GM21786 (cell line): ENCODE data around the gene PLEKHH3.

Experiments used
- ATAC-seq: cut with Tn5 transposase; IDR thresholded peaks from one replicate; pipeline ENCODE4 v1.9.1; 2021; ENCODE audit not compliant: unreplicated experiment

The PLEKHH3 gene, protein sequence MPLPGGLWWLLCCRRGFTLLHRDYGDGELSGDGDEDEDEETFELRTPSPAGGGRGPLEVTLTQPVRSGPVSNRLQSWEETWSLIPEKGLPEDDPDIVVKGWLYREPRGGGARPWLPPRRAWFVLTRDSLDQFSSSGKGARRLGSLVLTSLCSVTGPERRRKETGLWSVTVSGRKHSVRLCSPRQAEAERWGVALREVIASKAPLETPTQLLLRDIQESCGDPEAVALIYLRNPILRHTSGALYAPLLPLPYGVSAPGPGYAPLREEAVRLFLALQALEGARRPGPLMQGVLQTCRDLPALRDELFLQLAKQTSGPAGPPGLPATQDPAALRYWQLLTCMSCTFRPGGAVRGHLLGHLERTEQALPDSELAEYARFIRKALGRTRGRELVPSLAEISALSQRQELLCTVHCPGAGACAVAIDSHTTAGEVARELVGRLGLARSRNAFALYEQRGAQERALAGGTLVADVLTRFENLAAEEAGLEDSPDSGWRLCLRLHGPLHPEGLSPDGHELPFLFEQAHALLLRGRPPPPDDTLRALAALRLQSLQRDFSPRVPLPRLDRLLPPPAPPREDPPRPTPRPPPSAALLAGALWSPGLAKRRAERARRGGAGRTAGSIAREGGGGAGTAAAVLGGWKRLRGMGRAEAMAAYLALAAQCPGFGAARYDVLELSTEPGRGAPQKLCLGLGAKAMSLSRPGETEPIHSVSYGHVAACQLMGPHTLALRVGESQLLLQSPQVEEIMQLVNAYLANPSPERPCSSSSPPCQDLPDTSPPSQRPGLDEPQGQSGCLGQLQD

DNA sequence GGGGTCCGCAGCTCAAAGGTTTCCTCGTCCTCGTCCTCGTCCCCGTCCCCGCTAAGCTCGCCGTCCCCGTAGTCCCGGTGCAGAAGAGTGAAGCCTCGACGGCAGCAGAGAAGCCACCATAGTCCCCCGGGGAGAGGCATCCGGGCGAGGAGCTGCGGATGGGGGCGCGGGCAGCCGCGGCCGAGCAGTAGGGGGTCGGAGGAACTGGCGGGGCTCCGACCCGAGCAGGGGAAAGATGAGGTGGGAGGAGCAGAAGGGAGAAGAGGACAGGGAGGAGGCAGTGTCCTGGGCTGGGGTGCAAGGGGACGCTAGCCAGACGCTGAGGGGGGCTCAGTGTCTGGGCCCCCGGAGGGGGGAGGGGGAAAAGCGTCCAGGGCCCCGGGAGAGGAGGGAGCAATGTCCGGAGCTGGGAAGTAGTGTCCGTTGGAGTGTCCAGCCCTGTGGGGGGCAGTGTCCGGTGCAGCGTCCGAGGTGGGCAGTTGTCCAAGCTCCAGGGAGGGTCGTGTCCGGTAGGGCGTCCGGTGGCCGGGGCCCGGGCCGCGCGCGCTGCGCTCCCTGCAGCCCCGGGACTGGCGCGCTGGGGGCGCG lies at the start of gene PLEKHH3:
TSS of gene PLEKHH3 (minus strand) at position 571 of the 588 bp plus-strand sequence. CDS start at position 140, 431 bp downstream.
- no peak for ATAC-seq

DNA sequence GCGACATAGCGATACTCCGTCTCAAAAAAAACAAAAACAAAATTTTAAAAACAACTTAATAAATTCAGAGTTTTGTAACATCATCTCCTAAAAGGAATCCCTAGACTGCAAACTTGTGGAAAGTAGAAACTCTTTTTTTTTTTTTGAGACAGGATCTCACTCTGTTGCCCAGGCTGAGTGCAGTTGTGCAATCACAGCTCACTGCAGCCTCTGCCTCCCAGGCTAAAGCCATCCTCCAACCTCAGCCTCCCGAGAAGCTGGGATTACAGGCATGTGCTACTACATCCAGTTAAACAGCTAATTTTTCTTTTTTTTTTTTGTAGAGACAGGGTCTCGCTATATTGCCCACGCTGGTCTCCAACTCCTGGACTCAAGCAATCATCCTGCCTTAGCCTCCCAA lies 48.3 kb upstream of the PLEKHH3 start:
- ATAC-seq = no peak

DNA sequence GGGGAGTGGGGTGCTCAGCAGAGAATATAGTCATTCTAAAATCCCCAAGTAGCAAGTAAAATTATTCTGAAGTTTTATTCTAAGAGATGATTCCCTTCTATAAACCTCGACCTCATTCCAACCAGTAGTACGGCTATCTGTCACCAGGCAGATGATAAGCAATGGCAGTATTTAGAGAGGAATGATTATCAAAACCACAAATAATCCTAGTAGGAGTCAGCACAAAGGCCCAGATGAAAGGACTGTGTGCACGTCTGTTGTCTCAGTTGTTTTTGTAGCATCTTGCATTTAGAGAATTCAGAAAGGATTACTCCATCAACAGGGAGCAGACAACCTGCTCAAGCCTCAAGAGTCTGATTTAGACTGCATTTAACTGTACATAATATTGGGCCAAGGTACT lies 46.8 kb upstream of the PLEKHH3 start:
- no peak for ATAC-seq

DNA sequence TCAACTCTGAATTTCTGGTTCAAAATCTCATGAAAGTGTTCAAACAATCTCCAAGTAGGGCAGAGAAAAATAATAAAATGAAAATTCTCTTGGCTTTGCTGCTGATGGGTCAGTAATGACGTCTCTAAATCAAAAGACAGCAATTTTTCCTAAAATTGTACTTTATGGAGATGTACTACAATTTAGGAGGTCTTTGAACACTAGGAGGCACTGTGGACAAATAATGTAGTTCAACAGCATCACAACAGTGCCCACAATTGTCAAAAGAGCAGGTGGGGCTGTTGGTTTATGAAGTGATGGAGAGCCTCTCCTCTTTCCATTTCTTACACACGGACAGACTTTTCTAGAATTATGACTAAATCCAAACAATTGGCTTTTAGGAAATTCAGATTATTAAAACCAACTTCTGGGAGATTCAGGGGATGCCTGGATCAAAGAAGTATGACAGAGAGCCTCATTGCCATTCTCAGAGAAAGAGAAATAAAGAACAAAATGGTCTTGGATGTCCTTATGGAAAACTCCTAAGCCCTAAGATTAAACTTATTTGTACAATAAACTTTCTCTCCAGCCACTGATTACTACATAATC lies 44.3 kb upstream of the PLEKHH3 start:
- no peak for ATAC-seq

DNA sequence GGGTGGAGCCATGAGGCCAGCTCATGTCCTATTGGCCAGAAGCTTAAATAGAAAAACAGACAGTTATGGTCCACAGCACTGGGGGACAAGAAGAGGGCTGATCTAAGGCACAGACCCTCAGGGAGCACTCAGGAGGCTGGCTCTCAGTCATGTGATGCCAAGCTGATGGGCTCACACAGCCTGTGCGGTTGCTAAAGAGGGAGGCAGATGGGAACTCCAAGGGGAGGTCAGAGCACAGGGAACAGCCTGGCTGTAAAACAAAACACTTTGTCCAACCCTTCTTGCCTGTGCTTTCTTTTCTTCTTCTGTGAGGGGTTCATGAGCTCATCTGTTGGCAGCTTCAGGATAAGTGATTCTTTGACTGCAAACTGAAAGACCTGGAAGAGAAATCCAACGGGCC lies 32.8 kb upstream of the PLEKHH3 start:
- ATAC-seq = no peak

DNA sequence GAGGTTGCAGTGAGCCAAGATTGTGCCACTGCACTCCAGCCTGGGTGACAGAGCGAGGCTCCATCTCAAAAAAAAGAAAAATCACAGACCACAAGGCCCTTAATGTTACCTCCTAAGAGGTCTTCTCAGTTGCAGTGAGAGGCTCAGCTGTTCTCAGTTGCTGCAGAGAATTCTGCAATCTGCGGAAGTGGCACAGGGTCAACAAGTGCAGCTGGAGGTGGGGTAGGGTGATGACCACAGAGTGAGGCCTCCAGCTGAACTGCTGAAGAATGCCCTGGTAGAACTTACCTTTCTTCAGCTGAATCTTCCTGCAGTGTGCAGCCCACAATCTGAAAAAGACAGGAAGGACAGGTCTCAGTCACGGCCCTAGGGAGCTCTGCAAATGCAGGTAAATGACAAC lies 31.8 kb upstream of the PLEKHH3 start:
- no peak for ATAC-seq

DNA sequence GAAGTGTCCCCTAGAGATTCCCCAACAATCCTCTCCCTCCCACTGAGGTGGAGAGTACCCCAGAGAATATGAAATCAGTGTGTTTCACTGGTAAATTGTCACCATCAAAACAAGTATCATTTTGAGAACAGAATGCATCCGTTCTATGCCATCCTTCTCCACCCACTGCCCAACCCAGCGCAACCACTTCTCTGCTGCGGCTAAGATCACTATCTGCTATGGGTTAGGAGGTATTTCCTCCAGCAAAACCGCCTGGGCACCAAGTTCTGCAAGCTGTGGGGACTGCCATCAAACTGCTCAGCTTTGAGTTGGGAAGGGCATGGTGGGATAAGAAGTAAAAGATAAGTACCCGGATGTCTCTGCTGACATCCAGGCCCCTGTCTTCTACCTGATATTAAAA lies 29.9 kb upstream of the PLEKHH3 start:
- ATAC-seq = no peak

DNA sequence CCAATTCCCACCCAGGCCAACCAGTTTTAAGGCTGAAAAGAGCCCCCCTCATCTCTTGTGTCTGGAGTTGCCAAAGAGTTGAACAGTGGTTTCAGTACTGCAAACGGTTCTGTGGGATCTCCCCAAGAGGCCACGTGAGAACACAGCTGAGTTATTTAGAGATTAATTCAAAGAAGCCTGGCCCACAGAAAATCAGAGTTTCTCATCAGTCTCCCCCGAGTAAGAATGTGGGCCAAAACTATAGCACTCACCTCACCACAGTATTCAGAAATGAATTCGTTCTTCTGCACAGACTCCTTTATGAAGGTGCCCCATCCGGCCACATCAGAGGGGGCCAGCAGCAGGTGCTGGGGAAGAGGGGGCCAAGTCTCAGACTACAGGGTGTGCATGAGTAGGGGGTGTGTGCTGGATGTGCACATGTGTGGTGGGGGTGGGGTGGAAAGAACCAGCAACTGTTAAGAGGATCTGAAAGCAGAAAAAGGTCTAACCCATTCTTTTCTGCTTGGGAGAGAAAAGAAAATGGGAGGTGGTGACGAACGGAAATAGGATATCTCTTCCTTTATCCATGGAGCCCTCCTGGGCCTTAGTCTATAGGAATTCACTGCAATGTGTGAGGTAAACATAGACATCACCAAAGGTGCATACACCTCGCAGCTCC lies 28.2 kb upstream of the PLEKHH3 start:
- peak; percentile 83 for ATAC-seq

DNA sequence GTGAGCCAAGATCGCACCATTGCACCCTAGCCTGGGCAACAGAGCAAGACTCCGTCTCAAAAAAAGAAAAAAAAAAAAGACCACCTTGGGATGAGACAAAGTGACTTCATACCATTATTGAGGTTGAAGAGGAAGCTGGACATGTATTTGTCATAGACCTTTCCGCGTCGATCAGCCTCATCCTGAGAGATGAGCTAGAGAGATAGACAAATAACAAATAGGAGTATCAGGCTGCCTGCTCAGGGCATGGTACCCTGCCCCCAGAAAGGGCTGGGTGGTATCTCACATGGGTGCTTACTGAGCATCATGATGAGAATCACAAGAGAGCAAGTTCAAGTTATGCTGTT lies 27.7 kb upstream of the PLEKHH3 start:
- ATAC-seq = no peak

DNA sequence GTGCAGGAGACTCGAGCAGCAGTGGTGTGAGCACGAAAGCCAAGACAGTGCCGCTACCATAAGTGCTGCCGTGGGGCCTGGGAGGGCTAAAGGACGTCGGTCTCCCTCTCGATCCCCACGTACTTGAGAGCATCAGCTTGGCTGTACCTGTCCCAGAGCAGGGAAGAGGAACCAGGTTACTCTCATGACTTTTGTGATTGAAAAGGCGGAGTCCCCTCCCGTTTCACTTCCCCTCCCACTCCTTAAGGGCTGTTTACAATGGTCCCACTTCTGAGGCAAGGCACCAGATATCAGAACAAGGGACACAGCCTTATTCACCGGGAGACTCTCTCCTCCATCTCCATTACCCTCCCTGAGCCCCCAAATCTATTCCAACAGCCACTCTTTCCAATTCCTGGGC lies 25.7 kb upstream of the PLEKHH3 start:
- ATAC-seq = no peak

DNA sequence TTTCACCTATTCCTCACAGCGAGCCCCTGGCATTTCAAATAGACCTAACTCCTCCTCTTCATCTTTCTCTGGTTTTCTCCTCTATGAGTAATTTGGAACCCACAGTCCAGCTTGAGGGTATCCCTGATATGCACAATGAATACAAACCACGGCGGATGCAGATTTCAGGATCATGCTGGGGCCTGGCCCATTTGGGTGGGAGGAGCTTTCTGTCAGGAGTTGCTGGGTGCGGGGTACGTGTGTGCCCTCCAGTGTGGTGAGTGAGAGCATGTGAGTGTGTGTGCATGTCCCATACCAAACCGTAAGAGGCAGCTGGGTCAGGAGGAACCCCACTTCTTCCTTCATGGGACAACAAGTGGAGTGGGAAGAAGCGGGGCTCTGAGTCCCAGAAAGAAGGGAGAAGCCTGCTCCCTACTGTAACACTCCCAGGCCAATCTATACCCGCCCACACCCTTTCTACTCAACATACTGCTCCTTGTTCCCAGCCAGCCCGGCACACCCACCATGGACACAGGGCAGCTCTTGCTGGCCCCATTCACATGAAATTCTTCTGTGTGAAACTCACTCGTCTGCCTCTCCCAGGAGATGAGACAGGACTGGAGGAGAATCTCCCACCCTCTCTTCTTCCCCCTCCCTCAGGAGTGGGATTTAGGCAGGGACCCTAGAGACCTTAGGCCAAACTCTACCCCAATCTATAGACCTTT lies 23.9 kb upstream of the PLEKHH3 start:
- ATAC-seq = no peak

DNA sequence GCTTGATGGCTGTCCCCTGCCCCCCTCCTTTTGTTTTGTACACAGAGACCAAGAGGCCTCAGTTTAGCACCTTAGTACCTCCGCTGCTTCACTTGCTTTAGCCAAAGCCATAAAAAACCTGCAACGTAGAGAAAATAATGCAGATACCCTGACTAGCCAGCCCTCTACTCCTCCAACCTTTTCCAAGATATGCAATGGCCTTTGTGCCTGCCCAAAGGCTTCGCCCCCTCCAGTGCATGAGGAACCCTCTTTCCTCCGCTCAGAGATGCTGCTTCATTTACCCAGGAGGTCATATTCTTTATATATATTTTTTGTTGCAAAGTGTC lies 22.6 kb upstream of the PLEKHH3 start:
- no peak for ATAC-seq

DNA sequence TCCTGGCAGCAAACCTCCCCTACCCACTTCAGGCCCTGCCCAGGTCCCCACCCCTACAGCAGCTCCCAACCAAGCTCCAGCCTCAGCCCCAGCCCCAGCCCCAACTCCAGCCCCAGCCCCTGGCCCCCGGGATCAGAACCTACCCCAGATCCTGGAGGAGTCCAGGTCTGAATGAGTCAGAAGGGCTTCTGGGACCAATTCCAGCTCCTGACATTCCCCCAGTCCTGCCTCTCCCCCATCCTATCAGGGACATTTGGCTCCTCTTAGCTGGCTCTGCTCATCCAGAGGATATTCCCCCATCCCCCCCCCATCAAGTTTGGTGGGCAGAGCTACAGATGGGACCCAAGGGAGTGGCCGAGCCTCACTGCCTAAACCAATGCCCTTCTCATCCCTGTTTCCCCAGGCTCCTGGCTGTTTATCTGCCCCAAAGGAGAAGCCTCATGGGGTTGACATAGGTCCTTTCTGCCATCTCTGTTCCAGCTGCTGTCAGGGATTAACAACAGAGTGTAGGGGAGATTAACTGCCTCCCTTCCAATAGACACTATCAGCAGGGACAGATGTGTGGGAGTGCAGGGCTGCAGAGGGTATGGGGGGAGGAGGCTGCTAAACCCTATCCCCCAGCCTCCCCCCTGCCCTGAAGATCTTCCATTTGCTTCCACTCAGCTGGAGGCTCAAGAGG lies 22.1 kb upstream of the PLEKHH3 start:
- ATAC-seq = no peak

DNA sequence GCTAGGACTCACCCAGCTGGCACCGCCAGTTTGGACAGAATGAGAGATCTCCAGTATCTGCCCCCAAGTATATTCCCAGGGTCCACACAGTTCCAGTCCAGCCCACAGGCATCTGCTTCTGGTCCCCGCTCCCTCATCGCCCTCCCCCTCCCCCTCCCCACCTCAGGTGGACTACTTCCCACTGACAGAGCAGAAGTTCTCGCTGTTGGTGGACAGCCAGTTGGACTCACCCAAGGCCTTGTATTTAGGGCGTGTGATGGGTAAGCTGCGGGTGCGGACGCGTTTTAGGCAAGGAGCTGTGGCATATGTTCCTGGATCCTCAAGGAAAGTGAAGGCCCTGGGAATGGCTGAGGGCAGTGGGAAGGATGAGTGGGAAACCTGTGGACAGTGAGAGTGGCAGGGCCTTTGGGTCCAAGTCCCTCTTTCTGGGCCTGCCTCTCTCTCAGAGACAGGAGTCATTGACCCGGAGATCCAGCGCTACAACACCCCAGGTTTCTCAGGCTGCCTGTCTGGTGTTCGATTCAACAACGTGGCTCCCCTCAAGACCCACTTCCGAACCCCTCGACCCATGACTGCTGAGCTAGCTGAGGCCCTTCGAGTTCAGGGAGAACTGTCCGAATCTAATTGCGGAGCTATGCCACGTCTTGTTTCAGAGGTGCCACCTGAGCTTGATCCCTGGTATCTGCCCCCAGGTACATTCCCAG lies 20.5 kb upstream of the PLEKHH3 start:
- ATAC-seq = no peak

DNA sequence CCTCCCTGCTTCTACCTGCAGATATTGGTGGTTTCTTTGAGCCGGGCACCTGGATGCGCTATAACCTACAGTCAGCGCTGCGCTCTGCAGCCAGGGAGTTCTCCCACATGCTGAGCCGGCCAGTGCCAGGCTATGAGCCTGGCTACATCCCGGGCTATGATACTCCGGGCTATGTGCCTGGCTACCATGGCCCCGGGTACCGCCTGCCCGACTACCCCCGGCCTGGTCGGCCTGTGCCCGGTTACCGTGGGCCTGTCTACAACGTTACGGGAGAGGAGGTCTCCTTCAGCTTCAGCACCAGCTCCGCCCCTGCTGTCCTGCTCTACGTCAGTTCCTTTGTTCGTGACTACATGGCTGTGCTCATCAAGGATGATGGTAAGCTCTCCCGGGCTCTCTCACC lies 18.7 kb upstream of the PLEKHH3 start:
- no peak for ATAC-seq

DNA sequence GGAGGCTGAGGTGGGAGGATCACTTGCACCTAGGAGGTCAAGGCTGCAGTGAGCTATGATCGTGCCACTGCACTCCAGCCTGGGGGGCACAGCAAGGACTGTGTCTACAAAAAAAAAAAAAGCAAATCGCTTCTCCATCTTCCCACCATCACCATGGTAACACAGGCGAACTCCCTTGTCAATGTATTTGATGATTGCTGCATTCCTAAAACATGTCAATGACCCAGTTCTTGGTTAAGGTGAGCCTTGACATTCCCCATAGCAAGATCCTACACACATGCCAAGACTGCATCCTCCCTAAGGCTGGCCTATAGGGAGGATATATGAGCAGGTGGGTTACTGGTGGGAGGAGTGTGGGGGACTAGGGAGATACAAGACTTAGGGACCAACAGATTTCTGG lies 17.7 kb upstream of the PLEKHH3 start:
- ATAC-seq = no peak

DNA sequence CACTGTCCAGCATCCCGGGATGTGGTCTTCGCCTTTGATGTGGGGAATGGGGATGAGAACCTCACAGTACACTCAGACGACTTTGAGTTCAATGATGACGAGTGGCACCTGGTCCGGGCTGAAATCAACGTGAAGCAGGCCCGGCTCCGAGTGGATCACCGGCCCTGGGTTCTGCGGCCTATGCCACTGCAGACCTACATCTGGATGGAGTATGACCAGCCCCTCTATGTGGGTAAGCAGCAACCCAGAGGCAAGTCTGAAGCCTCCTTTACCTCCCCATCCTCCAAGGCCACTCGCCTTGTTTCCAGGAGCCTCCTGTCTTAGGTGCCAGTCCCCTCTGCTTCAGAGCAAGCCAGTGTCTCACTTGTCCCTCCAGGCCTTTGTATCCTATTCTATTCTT lies 15.7 kb upstream of the PLEKHH3 start:
- ATAC-seq = no peak

DNA sequence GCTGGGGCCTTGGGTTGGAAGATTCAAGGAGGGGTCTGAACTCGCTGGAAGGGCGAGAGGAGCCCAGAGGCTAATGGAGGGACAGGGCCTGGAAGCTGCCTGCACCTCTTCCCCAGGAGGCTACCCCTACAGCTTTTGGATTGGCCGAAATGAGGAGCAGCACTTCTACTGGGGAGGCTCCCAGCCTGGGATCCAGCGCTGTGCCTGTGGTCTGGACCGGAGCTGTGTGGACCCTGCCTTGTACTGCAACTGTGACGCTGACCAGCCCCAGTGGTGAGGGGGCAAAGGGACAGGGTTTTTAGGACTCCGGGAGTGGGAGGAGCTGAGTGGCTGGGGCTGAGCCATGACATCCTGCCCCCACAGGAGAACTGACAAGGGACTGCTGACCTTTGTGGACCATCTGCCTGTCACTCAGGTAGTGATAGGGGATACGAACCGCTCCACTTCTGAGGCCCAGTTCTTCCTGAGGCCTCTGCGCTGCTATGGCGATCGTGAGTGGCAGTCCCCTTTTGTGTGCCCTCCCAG lies 14.3 kb upstream of the PLEKHH3 start:
- ATAC-seq = no peak

DNA sequence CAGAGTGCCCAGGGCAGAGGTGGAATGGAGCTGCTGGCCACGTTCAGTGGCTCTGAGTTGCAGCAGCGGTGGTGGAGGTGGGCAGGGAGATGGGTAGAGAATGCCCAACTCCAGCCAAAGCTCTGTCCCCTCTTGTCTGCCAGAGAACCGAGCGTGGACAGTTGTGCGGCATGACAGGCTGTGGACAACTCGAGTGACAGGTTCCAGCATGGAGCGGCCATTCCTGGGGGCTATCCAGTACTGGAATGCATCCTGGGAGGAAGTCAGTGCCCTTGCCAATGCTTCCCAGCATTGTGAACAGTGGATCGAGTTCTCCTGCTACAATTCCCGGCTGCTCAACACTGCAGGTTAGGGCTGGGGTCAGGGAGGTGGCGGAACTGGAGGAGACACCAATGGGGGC lies 13.8 kb upstream of the PLEKHH3 start:
- no peak for ATAC-seq
